ENCODE results near the gene MOSMO.

MOSMO gene

GRCh38 chr16:21973945-21974344, 34.0 kb upstream of the MOSMO start:
- ChIA-PET CTCF (interaction anchor here (1.0 to 2.3 kb wide), 3 partner anchors 104 to 215 kb away, joined by 3 to 9 read pairs (median 5); no protein-coding TSS in a partner anchor), POLR2A (interaction anchor here (0.5 to 0.7 kb wide), 2 partner anchors 125 to 1148 kb away, joined by 3 read pairs; no protein-coding TSS in a partner anchor)
- TF ChIP-seq, protein P1, sequence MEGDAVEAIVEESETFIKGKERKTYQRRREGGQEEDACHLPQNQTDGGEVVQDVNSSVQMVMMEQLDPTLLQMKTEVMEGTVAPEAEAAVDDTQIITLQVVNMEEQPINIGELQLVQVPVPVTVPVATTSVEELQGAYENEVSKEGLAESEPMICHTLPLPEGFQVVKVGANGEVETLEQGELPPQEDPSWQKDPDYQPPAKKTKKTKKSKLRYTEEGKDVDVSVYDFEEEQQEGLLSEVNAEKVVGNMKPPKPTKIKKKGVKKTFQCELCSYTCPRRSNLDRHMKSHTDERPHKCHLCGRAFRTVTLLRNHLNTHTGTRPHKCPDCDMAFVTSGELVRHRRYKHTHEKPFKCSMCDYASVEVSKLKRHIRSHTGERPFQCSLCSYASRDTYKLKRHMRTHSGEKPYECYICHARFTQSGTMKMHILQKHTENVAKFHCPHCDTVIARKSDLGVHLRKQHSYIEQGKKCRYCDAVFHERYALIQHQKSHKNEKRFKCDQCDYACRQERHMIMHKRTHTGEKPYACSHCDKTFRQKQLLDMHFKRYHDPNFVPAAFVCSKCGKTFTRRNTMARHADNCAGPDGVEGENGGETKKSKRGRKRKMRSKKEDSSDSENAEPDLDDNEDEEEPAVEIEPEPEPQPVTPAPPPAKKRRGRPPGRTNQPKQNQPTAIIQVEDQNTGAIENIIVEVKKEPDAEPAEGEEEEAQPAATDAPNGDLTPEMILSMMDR (IDR thresholded peaks at IDR 0.05; ENCODE audit: insufficient read depth, low read length, missing control alignments): no peak
- no peak overlapping the region for H3K4me3 ChIP-seq (ENCODE audit: low read depth, low read length)
- DNase-seq (ENCODE audit: low read depth, low spot score): no peak

DNA sequence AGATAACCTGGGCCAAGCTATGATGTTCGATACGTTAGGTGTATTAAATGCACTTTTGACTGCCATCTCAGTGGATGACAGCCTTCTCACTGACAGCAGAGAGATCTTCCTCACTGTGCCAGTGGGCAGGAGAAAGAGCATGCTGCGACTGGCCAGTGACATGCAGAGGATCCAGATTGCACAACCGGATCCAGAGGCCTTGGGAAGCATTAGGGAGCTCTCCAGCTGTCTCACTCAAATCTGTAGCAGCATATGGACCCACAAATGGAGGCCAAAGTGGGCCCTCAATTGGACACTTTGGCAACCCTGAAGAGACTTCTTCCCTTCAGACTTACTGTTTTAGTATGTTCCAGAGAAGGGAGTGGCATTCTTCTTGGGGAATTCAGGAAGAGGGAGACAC, 27.9 kb upstream of the MOSMO start:
- DNase-seq (ENCODE audit: low read depth, low spot score): no peak
- CTCF ChIA-PET: interaction anchor here (0.6 to 3.7 kb wide), 6 partner anchors 11 to 209 kb away, joined by 3 to 13 read pairs (median 6); partner anchors contain the start of gene PDZD9
- TF ChIP-seq, protein P1 (IDR thresholded peaks at IDR 0.05; ENCODE audit: insufficient read depth, low read length, missing control alignments): no peak
- POLR2A ChIA-PET: no interaction called here
- no peak overlapping the region for H3K4me3 ChIP-seq (ENCODE audit: low read depth, low read length)

DNA sequence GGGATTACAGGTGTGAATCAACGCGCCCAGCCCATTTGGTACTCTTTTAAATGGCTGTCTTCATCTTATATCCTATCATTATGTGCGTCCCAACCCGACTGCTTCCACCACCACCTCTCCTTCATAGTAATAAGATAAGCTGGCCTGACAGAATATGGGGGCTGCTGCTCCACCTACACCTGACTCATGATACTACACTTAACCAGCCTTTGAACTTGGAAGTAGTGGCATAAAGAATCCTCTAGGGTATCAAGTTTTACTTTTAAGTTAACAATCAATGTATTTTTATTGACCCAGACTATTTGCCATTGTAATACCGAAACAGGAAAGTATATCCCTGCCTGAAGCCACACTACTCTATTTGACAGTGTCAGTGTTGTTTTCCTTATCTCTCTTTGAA, 25.8 kb upstream of the MOSMO start:
- no peak overlapping the region for H3K4me3 ChIP-seq (ENCODE audit: low read depth, low read length)
- TF ChIP-seq, protein P1 (IDR thresholded peaks at IDR 0.05; ENCODE audit: insufficient read depth, low read length, missing control alignments): no peak
- CTCF ChIA-PET: interaction anchor here (1.1 to 2.3 kb wide), 2 partner anchors 20 to 96 kb away, joined by 4 to 9 read pairs; no protein-coding TSS in a partner anchor
- POLR2A ChIA-PET: no interaction called here
- no peak for DNase-seq (ENCODE audit: low read depth, low spot score)

- CTCF ChIA-PET: interaction anchor here (1.4 to 1.5 kb wide), 2 partner anchors 9 to 204 kb away, joined by 3 to 4 read pairs; no protein-coding TSS in a partner anchor
- TF ChIP-seq, protein P1 (IDR thresholded peaks at IDR 0.05; ENCODE audit: insufficient read depth, low read length, missing control alignments): no peak
- DNase-seq (ENCODE audit: low read depth, low spot score): no peak
- no peak overlapping the region for H3K4me3 ChIP-seq (ENCODE audit: low read depth, low read length)
- POLR2A ChIA-PET: no interaction called here
Measured at GRCh38 chr16:21984062-21984461, 23.8 kb upstream of the MOSMO start.

GRCh38 chr16:21985524-21985923, 22.4 kb upstream of the MOSMO start:
- ChIA-PET CTCF (interaction anchor here (1.5 kb wide), 1 partner anchor 203 kb away, joined by 4 read pairs; no protein-coding TSS in a partner anchor), POLR2A (no interaction called here)
- TF ChIP-seq, protein P1 (IDR thresholded peaks at IDR 0.05; ENCODE audit: insufficient read depth, low read length, missing control alignments): no peak
- no peak overlapping the region for H3K4me3 ChIP-seq (ENCODE audit: low read depth, low read length)
- no peak for DNase-seq (ENCODE audit: low read depth, low spot score)

DNA sequence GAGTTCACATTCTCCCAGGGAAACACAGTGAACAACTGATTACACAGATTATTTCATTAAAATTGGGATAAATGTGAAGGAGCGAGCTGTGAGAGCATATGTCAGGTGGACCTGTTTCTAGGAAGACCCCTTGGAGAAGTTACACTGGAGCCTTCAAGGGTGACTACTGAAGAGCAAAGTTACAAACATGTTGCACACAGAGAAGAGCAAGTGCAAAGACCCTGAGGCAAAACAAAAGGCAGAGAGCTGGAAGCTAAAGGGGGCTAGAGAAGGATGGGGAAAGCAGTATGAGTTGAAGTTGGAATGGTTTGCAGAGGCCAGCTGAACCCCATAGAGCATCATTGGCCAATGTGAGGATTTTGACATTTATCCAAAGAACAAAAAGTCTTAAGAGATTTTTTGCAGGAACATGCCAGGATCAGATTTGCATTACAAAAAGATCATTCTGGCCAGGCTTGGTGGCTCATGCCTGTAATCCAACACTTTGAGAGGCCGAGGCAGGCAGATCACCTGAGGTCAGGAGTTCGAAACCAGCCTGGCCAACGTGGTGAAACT, 21.1 kb upstream of the MOSMO start:
- CTCF ChIA-PET: interaction anchor here (1.1 to 1.3 kb wide), 2 partner anchors 14 to 202 kb away, joined by 3 to 7 read pairs; no protein-coding TSS in a partner anchor
- TF ChIP-seq, protein P1 (IDR thresholded peaks at IDR 0.05; ENCODE audit: insufficient read depth, low read length, missing control alignments): no peak
- H3K4me3 ChIP-seq (ENCODE audit: low read depth, low read length): no peak overlapping the region
- POLR2A ChIA-PET: no interaction called here
- no peak for DNase-seq (ENCODE audit: low read depth, low spot score)
